H1 (cell line): ENCODE measurements around the gene TSEN2. TPM values are rescaled to one million over a fixed set of nuclear protein-coding genes. Genes with fewer than 3 reads are reported as not detected.

Experiments
- CBX5 ChIP-seq: fragments of 300-800, 300-1000 bp; sonication (generic); IDR thresholded peaks from 2 replicates; pipeline ENCODE4 v1.7.1; 2016; ENCODE audit warnings: antibody characterized with exemption, low read length, low read depth
- CHD7 ChIP-seq: fragments of 300-600 bp; sonication (generic); IDR thresholded peaks from 2 replicates; pipeline ENCODE4 v1.7.1; 2012; ENCODE audit warnings: low read length, moderate library complexity, mild to moderate bottlenecking, inconsistent platforms; ENCODE audit not compliant: insufficient replicate concordance
- GTF2F1 ChIP-seq: IDR thresholded peaks from 2 replicates; pipeline ENCODE4 v1.6.1; 2012; ENCODE audit warnings: low read depth, low read length, improper control_type of control experiment, borderline replicate concordance
- KDM5A ChIP-seq: fragments of 200-600 bp; IDR thresholded peaks from 2 replicates; pipeline ENCODE4 v1.7.1; 2012; ENCODE audit warnings: mild to moderate bottlenecking, low read length, inconsistent platforms, mixed read lengths
- POU5F1 ChIP-seq: IDR thresholded peaks from 2 replicates; pipeline ENCODE4 v1.6.1; 2011; ENCODE audit warnings: low read depth, mild to moderate bottlenecking, low read length, moderate library complexity
- RAD21 ChIP-seq, 2 experiments: IDR thresholded peaks in 1 of 2; conservative IDR thresholded peaks in 1 of 2; 2 replicates each; pipeline ENCODE4 v1.6.1; 2011; ENCODE audit warnings: low read depth in 2 of 2, low read length in 2 of 2, improper control_type of control experiment in 1 of 2, inconsistent platforms in 1 of 2, mild to moderate bottlenecking in 1 of 2, moderate library complexity in 1 of 2
- RFX5 ChIP-seq: IDR thresholded peaks from 2 replicates; pipeline ENCODE4 v1.6.1; 2011; ENCODE audit warnings: low read depth, low read length, improper control_type of control experiment, borderline replicate concordance
- RXRA ChIP-seq: IDR thresholded peaks from 2 replicates; pipeline ENCODE4 v1.6.1; 2011; ENCODE audit warnings: low read depth, mild to moderate bottlenecking, low read length, moderate library complexity; ENCODE audit not compliant: insufficient read depth
- SIN3A ChIP-seq, 2 experiments: IDR thresholded peaks in 1 of 2; conservative IDR thresholded peaks in 1 of 2; 2 replicates each; pipeline ENCODE4 v1.6.1; 2011 to 2012; ENCODE audit warnings: low read length in 2 of 2, improper control_type of control experiment in 1 of 2, low read depth in 1 of 2, mild to moderate bottlenecking in 1 of 2
- SUZ12 ChIP-seq: fragments of 200-600 bp; sonication (generic); IDR thresholded peaks from 2 replicates; pipeline ENCODE4 v1.6.1; 2012; ENCODE audit warnings: mild to moderate bottlenecking, inconsistent platforms, low read length, moderate library complexity, mixed read lengths
- ZNF274 ChIP-seq: IDR thresholded peaks from 2 replicates; pipeline ENCODE4 v1.7.0; 2012; ENCODE audit warnings: low read length, borderline replicate concordance; ENCODE audit errors: extremely low read depth
- polyA plus RNA-seq, 7 experiments: library from polyadenylated mRNA; depleted of rRNA in 3 of 7; stranded (reverse) in 5 of 7; unstranded in 2 of 7; fragments of >200 nt in 5 of 7; fragments of 200-250 nt in 2 of 7; gene quantifications; 1 replicate in 5 of 7; 2 replicates in 1 of 7; 4 replicates in 1 of 7; pipeline versions ENCODE4 v1.2.1 to v1.2.3, GENCODE V29; 2011 to 2013; ENCODE audit warnings: missing spikeins in 2 of 7, mixed read lengths in 2 of 7
- total RNA-seq: library from RNA; stranded (reverse); fragmentation: NEBNext Ultra II Directional; extraction: Animal tissue kit (Norgen Biotek cat#: 25700); gene quantifications from 2 replicates; pipeline ENCODE4 v1.2.1, GENCODE V29; 2021

The TSEN2 gene
- total and polyA plus RNA-seq, 2 of the 8 experiments (the other 6 are each of a cell fraction or from before 2014, with no cell fraction given): 16.1 to 22.4 TPM

GRCh38 chr3:12496453-12496761, 12.1 kb downstream of the TSEN2 start (continued):
- TF ChIP-seq ZNF274 (no peak), RFX5 (no peak), GTF2F1 (no peak), CHD7 (no peak), RXRA (no peak), RAD21 (IDR thresholded peaks at IDR 0.05 in 1 of 2, conservative IDR thresholded peaks at IDR 0.05 in 1 of 2; ENCODE audit: low read depth in 2 of 2, low read length in 2 of 2) (no peak), POU5F1 (no peak), CBX5 (no peak), SIN3A (conservative IDR thresholded peaks at IDR 0.05 in 1 of 2, IDR thresholded peaks at IDR 0.05 in 1 of 2; ENCODE audit: low read depth in 1 of 2, low read length in 2 of 2) (no peak), KDM5A (no peak), SUZ12 (no peak)
